WTC11 (cell line): ENCODE data around the gene HSF2BP.
"Not testable (repeated sequence)": the region's sequence is repeated elsewhere in the genome, so short reads cannot be mapped to it uniquely, and the experiment has no call there.

Experiments
- NFYB ChIP-seq: sonication (generic); formaldehyde crosslinking; conservative IDR thresholded peaks from 2 replicates; pipeline ENCODE4 v1.8.0; 2022; ENCODE audit warnings: low read depth, missing genetic modification reagents
- TEAD4 ChIP-seq: sonication (generic); formaldehyde crosslinking; IDR thresholded peaks from 2 replicates; pipeline ENCODE4 v1.8.0; 2022; ENCODE audit warnings: mild to moderate bottlenecking, missing genetic modification reagents
- ZNF671 ChIP-seq: fragments of 250-450 bp; sonication (Bioruptor Pico); IDR thresholded peaks from 2 replicates; pipeline ENCODE4 v1.8.0; 2021; ENCODE audit warnings: mild to moderate bottlenecking
- TF ChIP-seq, protein P1 (sequence below): sonication (generic); formaldehyde crosslinking; IDR thresholded peaks from 2 replicates; pipeline ENCODE4 v1.8.0; 2022; ENCODE audit warnings: mild to moderate bottlenecking, missing genetic modification reagents
- TF ChIP-seq, protein P2 (sequence below): fragments of 250-450 bp; sonication (Bioruptor Pico); IDR thresholded peaks from 2 replicates; pipeline ENCODE4 v1.9.0; 2021; ENCODE audit warnings: mild to moderate bottlenecking
- TF ChIP-seq, protein P3 (sequence below): sonication (generic); formaldehyde crosslinking; IDR thresholded peaks from 2 replicates; pipeline ENCODE4 v1.8.0; 2022; ENCODE audit warnings: mild to moderate bottlenecking, missing genetic modification reagents
- TF ChIP-seq, protein P4 (sequence below): sonication (generic); formaldehyde crosslinking; IDR thresholded peaks from 2 replicates; pipeline ENCODE4 v1.8.1; 2022; ENCODE audit warnings: mild to moderate bottlenecking, moderate library complexity, missing genetic modification reagents
- TF ChIP-seq, protein P5 (sequence below): sonication (generic); formaldehyde crosslinking; IDR thresholded peaks from 2 replicates; pipeline ENCODE4 v1.8.1; 2023; ENCODE audit warnings: mild to moderate bottlenecking, missing genetic modification reagents
- TF ChIP-seq, protein P6 (sequence below): fragments of 200-600 bp; IDR thresholded peaks from 2 replicates; pipeline ENCODE4 v1.8.0; 2022; ENCODE audit warnings: antibody characterized with exemption
- TF ChIP-seq, protein P7 (sequence below): sonication (generic); formaldehyde crosslinking; conservative IDR thresholded peaks from 2 replicates; pipeline ENCODE4 v1.8.1; 2022; ENCODE audit warnings: mild to moderate bottlenecking, missing genetic modification reagents

DNA sequence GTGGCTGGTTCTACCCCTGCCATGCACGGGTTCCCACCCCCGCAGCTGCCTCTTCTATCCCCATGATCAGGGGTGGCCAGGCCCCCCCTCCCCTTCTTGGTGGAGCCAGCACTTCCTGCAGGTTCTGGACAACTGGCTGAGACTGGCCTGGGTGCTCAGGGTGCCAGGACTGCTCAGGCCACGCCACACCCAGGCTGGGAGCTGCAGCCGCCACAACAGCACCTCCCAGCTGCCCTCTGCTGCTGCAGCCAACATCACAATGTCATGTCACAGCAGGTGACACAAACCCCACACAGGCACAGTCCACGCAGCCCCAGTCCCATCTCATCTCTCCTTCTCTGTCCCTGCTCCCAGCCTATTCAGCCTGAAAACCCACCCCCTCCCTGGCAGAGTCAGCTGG is 173.2 kb downstream of the HSF2BP start:
- TF ChIP-seq, protein P1, sequence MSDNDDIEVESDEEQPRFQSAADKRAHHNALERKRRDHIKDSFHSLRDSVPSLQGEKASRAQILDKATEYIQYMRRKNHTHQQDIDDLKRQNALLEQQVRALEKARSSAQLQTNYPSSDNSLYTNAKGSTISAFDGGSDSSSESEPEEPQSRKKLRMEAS, result not testable (repeated sequence)
- TF ChIP-seq, protein P2, sequence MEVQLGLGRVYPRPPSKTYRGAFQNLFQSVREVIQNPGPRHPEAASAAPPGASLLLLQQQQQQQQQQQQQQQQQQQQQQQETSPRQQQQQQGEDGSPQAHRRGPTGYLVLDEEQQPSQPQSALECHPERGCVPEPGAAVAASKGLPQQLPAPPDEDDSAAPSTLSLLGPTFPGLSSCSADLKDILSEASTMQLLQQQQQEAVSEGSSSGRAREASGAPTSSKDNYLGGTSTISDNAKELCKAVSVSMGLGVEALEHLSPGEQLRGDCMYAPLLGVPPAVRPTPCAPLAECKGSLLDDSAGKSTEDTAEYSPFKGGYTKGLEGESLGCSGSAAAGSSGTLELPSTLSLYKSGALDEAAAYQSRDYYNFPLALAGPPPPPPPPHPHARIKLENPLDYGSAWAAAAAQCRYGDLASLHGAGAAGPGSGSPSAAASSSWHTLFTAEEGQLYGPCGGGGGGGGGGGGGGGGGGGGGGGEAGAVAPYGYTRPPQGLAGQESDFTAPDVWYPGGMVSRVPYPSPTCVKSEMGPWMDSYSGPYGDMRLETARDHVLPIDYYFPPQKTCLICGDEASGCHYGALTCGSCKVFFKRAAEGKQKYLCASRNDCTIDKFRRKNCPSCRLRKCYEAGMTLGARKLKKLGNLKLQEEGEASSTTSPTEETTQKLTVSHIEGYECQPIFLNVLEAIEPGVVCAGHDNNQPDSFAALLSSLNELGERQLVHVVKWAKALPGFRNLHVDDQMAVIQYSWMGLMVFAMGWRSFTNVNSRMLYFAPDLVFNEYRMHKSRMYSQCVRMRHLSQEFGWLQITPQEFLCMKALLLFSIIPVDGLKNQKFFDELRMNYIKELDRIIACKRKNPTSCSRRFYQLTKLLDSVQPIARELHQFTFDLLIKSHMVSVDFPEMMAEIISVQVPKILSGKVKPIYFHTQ (CRISPR knock-in tag), result not testable (repeated sequence)
- TF ChIP-seq NFYB, ZNF671, TEAD4 (CRISPR knock-in tag): not testable (repeated sequence)
- TF ChIP-seq, protein P3, sequence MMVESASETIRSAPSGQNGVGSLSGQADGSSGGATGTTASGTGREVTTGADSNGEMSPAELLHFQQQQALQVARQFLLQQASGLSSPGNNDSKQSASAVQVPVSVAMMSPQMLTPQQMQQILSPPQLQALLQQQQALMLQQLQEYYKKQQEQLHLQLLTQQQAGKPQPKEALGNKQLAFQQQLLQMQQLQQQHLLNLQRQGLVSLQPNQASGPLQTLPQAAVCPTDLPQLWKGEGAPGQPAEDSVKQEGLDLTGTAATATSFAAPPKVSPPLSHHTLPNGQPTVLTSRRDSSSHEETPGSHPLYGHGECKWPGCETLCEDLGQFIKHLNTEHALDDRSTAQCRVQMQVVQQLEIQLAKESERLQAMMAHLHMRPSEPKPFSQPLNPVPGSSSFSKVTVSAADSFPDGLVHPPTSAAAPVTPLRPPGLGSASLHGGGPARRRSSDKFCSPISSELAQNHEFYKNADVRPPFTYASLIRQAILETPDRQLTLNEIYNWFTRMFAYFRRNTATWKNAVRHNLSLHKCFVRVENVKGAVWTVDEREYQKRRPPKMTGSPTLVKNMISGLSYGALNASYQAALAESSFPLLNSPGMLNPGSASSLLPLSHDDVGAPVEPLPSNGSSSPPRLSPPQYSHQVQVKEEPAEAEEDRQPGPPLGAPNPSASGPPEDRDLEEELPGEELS (CRISPR knock-in tag), result not testable (repeated sequence)
- TF ChIP-seq, protein P4, sequence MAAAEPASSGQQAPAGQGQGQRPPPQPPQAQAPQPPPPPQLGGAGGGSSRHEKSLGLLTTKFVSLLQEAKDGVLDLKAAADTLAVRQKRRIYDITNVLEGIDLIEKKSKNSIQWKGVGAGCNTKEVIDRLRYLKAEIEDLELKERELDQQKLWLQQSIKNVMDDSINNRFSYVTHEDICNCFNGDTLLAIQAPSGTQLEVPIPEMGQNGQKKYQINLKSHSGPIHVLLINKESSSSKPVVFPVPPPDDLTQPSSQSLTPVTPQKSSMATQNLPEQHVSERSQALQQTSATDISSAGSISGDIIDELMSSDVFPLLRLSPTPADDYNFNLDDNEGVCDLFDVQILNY, result not testable (repeated sequence)
- TF ChIP-seq, protein P5, sequence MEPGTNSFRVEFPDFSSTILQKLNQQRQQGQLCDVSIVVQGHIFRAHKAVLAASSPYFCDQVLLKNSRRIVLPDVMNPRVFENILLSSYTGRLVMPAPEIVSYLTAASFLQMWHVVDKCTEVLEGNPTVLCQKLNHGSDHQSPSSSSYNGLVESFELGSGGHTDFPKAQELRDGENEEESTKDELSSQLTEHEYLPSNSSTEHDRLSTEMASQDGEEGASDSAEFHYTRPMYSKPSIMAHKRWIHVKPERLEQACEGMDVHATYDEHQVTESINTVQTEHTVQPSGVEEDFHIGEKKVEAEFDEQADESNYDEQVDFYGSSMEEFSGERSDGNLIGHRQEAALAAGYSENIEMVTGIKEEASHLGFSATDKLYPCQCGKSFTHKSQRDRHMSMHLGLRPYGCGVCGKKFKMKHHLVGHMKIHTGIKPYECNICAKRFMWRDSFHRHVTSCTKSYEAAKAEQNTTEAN (CRISPR knock-in tag), result not testable (repeated sequence)
- TF ChIP-seq, protein P6, sequence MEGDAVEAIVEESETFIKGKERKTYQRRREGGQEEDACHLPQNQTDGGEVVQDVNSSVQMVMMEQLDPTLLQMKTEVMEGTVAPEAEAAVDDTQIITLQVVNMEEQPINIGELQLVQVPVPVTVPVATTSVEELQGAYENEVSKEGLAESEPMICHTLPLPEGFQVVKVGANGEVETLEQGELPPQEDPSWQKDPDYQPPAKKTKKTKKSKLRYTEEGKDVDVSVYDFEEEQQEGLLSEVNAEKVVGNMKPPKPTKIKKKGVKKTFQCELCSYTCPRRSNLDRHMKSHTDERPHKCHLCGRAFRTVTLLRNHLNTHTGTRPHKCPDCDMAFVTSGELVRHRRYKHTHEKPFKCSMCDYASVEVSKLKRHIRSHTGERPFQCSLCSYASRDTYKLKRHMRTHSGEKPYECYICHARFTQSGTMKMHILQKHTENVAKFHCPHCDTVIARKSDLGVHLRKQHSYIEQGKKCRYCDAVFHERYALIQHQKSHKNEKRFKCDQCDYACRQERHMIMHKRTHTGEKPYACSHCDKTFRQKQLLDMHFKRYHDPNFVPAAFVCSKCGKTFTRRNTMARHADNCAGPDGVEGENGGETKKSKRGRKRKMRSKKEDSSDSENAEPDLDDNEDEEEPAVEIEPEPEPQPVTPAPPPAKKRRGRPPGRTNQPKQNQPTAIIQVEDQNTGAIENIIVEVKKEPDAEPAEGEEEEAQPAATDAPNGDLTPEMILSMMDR, result not testable (repeated sequence)
- TF ChIP-seq, protein P7, sequence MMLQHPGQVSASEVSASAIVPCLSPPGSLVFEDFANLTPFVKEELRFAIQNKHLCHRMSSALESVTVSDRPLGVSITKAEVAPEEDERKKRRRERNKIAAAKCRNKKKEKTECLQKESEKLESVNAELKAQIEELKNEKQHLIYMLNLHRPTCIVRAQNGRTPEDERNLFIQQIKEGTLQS (CRISPR knock-in tag), result not testable (repeated sequence)
